Measurements from ENCODE around the gene LIN52. TPM values are rescaled to one million over a fixed set of nuclear protein-coding genes. Genes with fewer than 3 reads are reported as not detected.

LIN52 gene
- total RNA-seq, 1 experiment from 2014 or later: 10.6 TPM

DNA sequence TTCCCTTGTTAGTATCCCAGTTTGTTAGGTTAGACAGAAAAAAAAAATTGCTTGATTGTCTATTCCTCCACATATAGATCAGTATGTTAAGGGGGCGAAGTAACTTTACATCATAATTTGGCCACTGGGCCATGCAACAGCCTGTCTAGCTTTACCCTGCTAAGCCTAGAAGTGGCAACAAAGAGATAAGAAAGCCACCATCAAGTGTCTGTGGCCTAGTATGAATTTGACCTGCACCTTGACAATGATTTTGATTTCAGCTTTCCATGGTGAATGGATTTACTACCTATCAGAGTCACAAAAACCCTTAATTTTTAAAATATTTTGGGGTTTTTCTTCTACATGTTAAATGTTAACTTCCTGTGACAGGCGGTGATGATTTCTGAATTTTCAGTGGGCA lies 63.9 kb downstream of the LIN52 start (continued):
- TF ChIP-seq, protein P1, sequence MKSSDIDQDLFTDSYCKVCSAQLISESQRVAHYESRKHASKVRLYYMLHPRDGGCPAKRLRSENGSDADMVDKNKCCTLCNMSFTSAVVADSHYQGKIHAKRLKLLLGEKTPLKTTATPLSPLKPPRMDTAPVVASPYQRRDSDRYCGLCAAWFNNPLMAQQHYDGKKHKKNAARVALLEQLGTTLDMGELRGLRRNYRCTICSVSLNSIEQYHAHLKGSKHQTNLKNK (CRISPR knock-in tag; IDR thresholded peaks at IDR 0.05): no peak
- TF ChIP-seq ZNF138 (CRISPR knock-in tag; conservative IDR thresholded peaks at IDR 0.05) (no peak), EMX1 (CRISPR knock-in tag; IDR thresholded peaks at IDR 0.05) (no peak), SOX15 (CRISPR knock-in tag; IDR thresholded peaks at IDR 0.05) (no peak), TEAD4 (CRISPR knock-in tag; IDR thresholded peaks at IDR 0.05) (no peak), FOXJ3 (CRISPR knock-in tag; IDR thresholded peaks at IDR 0.05; ENCODE audit: borderline replicate concordance) (no peak), HMGA2 (CRISPR knock-in tag; IDR thresholded peaks at IDR 0.05) (no peak), FOXK1 (CRISPR knock-in tag; IDR thresholded peaks at IDR 0.05) (no peak)
- TF ChIP-seq, protein P2, sequence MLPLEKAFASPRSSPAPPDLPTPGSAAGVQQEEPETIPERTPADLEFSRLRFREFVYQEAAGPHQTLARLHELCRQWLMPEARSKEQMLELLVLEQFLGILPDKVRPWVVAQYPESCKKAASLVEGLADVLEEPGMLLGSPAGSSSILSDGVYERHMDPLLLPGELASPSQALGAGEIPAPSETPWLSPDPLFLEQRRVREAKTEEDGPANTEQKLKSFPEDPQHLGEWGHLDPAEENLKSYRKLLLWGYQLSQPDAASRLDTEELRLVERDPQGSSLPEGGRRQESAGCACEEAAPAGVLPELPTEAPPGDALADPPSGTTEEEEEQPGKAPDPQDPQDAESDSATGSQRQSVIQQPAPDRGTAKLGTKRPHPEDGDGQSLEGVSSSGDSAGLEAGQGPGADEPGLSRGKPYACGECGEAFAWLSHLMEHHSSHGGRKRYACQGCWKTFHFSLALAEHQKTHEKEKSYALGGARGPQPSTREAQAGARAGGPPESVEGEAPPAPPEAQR (CRISPR knock-in tag; IDR thresholded peaks at IDR 0.05): no peak
- TF ChIP-seq, protein P3, sequence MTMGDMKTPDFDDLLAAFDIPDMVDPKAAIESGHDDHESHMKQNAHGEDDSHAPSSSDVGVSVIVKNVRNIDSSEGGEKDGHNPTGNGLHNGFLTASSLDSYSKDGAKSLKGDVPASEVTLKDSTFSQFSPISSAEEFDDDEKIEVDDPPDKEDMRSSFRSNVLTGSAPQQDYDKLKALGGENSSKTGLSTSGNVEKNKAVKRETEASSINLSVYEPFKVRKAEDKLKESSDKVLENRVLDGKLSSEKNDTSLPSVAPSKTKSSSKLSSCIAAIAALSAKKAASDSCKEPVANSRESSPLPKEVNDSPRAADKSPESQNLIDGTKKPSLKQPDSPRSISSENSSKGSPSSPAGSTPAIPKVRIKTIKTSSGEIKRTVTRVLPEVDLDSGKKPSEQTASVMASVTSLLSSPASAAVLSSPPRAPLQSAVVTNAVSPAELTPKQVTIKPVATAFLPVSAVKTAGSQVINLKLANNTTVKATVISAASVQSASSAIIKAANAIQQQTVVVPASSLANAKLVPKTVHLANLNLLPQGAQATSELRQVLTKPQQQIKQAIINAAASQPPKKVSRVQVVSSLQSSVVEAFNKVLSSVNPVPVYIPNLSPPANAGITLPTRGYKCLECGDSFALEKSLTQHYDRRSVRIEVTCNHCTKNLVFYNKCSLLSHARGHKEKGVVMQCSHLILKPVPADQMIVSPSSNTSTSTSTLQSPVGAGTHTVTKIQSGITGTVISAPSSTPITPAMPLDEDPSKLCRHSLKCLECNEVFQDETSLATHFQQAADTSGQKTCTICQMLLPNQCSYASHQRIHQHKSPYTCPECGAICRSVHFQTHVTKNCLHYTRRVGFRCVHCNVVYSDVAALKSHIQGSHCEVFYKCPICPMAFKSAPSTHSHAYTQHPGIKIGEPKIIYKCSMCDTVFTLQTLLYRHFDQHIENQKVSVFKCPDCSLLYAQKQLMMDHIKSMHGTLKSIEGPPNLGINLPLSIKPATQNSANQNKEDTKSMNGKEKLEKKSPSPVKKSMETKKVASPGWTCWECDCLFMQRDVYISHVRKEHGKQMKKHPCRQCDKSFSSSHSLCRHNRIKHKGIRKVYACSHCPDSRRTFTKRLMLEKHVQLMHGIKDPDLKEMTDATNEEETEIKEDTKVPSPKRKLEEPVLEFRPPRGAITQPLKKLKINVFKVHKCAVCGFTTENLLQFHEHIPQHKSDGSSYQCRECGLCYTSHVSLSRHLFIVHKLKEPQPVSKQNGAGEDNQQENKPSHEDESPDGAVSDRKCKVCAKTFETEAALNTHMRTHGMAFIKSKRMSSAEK (CRISPR knock-in tag; IDR thresholded peaks at IDR 0.05; ENCODE audit: borderline replicate concordance): no peak
- TF ChIP-seq, protein P4, sequence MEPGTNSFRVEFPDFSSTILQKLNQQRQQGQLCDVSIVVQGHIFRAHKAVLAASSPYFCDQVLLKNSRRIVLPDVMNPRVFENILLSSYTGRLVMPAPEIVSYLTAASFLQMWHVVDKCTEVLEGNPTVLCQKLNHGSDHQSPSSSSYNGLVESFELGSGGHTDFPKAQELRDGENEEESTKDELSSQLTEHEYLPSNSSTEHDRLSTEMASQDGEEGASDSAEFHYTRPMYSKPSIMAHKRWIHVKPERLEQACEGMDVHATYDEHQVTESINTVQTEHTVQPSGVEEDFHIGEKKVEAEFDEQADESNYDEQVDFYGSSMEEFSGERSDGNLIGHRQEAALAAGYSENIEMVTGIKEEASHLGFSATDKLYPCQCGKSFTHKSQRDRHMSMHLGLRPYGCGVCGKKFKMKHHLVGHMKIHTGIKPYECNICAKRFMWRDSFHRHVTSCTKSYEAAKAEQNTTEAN (CRISPR knock-in tag; IDR thresholded peaks at IDR 0.05): no peak
- TF ChIP-seq, protein P5, sequence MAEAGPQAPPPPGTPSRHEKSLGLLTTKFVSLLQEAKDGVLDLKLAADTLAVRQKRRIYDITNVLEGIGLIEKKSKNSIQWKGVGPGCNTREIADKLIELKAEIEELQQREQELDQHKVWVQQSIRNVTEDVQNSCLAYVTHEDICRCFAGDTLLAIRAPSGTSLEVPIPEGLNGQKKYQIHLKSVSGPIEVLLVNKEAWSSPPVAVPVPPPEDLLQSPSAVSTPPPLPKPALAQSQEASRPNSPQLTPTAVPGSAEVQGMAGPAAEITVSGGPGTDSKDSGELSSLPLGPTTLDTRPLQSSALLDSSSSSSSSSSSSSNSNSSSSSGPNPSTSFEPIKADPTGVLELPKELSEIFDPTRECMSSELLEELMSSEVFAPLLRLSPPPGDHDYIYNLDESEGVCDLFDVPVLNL (CRISPR knock-in tag; IDR thresholded peaks at IDR 0.05; ENCODE audit: borderline replicate concordance, low read depth): no peak

DNA sequence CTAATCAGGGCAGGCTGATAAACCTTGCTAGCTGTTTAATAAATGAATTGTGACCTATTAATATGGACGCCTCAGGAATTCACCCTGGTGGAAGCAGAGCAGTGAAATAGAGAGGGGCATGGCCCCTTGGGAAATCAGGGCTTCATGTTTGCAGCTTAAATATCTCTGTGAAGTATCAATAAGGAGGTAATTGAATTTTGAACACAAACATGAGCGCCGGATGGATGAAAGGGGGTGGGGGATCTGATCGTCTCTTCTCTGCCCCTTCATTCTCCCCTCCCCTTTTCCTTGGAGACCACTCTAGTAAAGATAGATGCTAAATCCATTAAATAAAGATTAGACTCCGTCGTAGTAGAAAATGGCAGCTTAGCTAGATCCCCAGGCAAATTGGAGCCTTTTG lies 70.5 kb downstream of the LIN52 start:
- CTCF ChIA-PET: interaction anchor here (0.6 kb wide), 1 partner anchor 135 kb away, joined by 4 read pairs; no protein-coding TSS in a partner anchor
- Mint-ChIP-seq H3K4me1 (peaks cover 20% of the 10 kb centered on the region), H3K27ac (no peak overlapping the region), H3K4me3 (no peak overlapping the region), H3K9me3 (no peaks in the 10 kb centered on the region), H3K36me3 (no peaks in the 10 kb centered on the region), H3K27me3 (ENCODE audit: low read depth) (no peaks in the 10 kb centered on the region)
- POLR2A ChIA-PET: no interaction called here
- no peak for ATAC-seq
- no peak for DNase-seq (ENCODE audit: low spot score)
- TF ChIP-seq, protein P6, sequence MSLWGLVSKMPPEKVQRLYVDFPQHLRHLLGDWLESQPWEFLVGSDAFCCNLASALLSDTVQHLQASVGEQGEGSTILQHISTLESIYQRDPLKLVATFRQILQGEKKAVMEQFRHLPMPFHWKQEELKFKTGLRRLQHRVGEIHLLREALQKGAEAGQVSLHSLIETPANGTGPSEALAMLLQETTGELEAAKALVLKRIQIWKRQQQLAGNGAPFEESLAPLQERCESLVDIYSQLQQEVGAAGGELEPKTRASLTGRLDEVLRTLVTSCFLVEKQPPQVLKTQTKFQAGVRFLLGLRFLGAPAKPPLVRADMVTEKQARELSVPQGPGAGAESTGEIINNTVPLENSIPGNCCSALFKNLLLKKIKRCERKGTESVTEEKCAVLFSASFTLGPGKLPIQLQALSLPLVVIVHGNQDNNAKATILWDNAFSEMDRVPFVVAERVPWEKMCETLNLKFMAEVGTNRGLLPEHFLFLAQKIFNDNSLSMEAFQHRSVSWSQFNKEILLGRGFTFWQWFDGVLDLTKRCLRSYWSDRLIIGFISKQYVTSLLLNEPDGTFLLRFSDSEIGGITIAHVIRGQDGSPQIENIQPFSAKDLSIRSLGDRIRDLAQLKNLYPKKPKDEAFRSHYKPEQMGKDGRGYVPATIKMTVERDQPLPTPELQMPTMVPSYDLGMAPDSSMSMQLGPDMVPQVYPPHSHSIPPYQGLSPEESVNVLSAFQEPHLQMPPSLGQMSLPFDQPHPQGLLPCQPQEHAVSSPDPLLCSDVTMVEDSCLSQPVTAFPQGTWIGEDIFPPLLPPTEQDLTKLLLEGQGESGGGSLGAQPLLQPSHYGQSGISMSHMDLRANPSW (CRISPR knock-in tag; conservative IDR thresholded peaks at IDR 0.05; ENCODE audit: low read depth): no peak
